T-helper 1 cell (primary cell): Measurements from ENCODE around the gene SSR1.
"Not testable (repeated sequence)": the region's sequence is repeated elsewhere in the genome, so short reads cannot be mapped to it uniquely, and the experiment has no call there.

ENCODE experiments used
- DNase-seq, 5 donors: peaks; one replicate each; pipeline ENCODE4 v3.0.0-alpha.2; 2012 to 2020
- total RNA-seq, 4 donors: gene quantifications; one replicate each; lab custom pipeline; 2026; lab: John Stamatoyannopoulos, UW

The SSR1 gene
- total RNA-seq = 87.3 to 118 (median 95.9) reads per million in 4 donors

- peak; percentile 83 to 98 (median 89) for DNase-seq
Measured at GRCh38 chr6:7312616-7313504, at the start of gene SSR1. Gene SSR1 (minus strand): TSS chr6:7313199. CDS start chr6:7313120, 79 bp downstream.

GRCh38 chr6:7351916-7352315, 38.9 kb upstream of the SSR1 start:
- not testable (repeated sequence) for DNase-seq

GRCh38 chr6:7350591-7350990, 37.6 kb upstream of the SSR1 start:
- not testable (repeated sequence) for DNase-seq

GRCh38 chr6:7347551-7347997, 34.6 kb upstream of the SSR1 start:
- DNase-seq = not testable (repeated sequence)

- DNase-seq = not testable (repeated sequence)
Measured at GRCh38 chr6:7344773-7345450, 31.9 kb upstream of the SSR1 start.

GRCh38 chr6:7343546-7344475, 30.8 kb upstream of the SSR1 start:
- no peak for DNase-seq

- DNase-seq = peak in 1 of 5 donors; percentile 14
Measured at GRCh38 chr6:7341989-7342742, 29.2 kb upstream of the SSR1 start.

GRCh38 chr6:7341271-7341670, 28.3 kb upstream of the SSR1 start:
- DNase-seq = no peak

- DNase-seq = not testable (repeated sequence)
Measured at GRCh38 chr6:7339007-7339732, 26.2 kb upstream of the SSR1 start.

GRCh38 chr6:7338031-7338430, 25.0 kb upstream of the SSR1 start:
- no peak for DNase-seq

GRCh38 chr6:7335519-7335918, 22.5 kb upstream of the SSR1 start:
- DNase-seq = no peak

- DNase-seq = no peak
Measured at GRCh38 chr6:7334685-7335084, 21.7 kb upstream of the SSR1 start.

- no peak for DNase-seq
Measured at GRCh38 chr6:7332090-7332745, 19.2 kb upstream of the SSR1 start.

- DNase-seq = no peak
Measured at GRCh38 chr6:7331452-7331851, 18.5 kb upstream of the SSR1 start.

- peak in 1 of 5 donors; percentile 13 for DNase-seq
Measured at GRCh38 chr6:7328243-7328642, 15.2 kb upstream of the SSR1 start.

GRCh38 chr6:7325750-7326149, 12.8 kb upstream of the SSR1 start:
- no peak for DNase-seq

- no peak for DNase-seq
Measured at GRCh38 chr6:7324520-7324919, 11.5 kb upstream of the SSR1 start.

- no peak for DNase-seq
Measured at GRCh38 chr6:7323074-7323473, 10.1 kb upstream of the SSR1 start.

- not testable (repeated sequence) for DNase-seq
Measured at GRCh38 chr6:7321866-7322265, 8.9 kb upstream of the SSR1 start.

GRCh38 chr6:7319406-7319805, 6.4 kb upstream of the SSR1 start:
- DNase-seq = not testable (repeated sequence)

- DNase-seq = no peak
Measured at GRCh38 chr6:7317538-7317937, 4.5 kb upstream of the SSR1 start.
